Neural cell (in vitro differentiated cells): ENCODE results near the gene BSCL2. TPM values are rescaled to one million over a fixed set of nuclear protein-coding genes. Genes with fewer than 3 reads are reported as not detected.

Source experiments
- H2AFZ ChIP-seq: fragments of 200-600, 300-800 bp; sonication (generic), shearing (Covaris generic); 2 replicates; pipeline ENCODE4 v1.6.0; 2014; ENCODE audit warnings: low read depth, mild to moderate bottlenecking, antibody characterized with exemption, low read length, moderate library complexity
- H3F3A ChIP-seq: fragments of 200-600 bp; shearing (Covaris generic); 2 replicates; pipeline ENCODE4 v1.6.1; 2016; ENCODE audit warnings: mild to moderate bottlenecking, moderate library complexity, mixed read lengths, antibody characterized with exemption, low read length; ENCODE audit not compliant: insufficient read depth, poor library complexity, severe bottlenecking
- H3K27ac ChIP-seq: fragments of 200-600, 300-800 bp; sonication (generic), shearing (Covaris generic); 2 replicates; pipeline ENCODE4 v1.5.1; 2014; ENCODE audit warnings: mild to moderate bottlenecking, low read length, moderate library complexity
- H3K27me3 ChIP-seq: fragments of 300-800, 200-600 bp; sonication (generic), shearing (Covaris generic); 2 replicates; pipeline ENCODE4 v1.6.0; 2014; ENCODE audit warnings: mild to moderate bottlenecking, low read depth, low read length, moderate library complexity; ENCODE audit not compliant: insufficient read depth
- H3K36me3 ChIP-seq: fragments of 300-800, 200-600 bp; sonication (generic), shearing (Covaris generic); 2 replicates; pipeline ENCODE4 v1.5.1; 2014; ENCODE audit warnings: mild to moderate bottlenecking, antibody characterized with exemption, low read length, moderate library complexity; ENCODE audit not compliant: insufficient read depth
- H3K4me2 ChIP-seq: fragments of 300-800, 200-600 bp; sonication (generic), shearing (Covaris generic); 2 replicates; pipeline ENCODE4 v1.6.0; 2014; ENCODE audit warnings: mild to moderate bottlenecking, low read length
- H3K4me3 ChIP-seq: fragments of 300-800, 200-600 bp; sonication (generic), shearing (Covaris generic); 2 replicates; pipeline ENCODE4 v1.5.1; 2014; ENCODE audit warnings: mild to moderate bottlenecking, low read length, moderate library complexity
- H3K79me2 ChIP-seq: fragments of 200-600 bp; shearing (Covaris generic); replicated peaks from 2 replicates; pipeline ENCODE4 v1.6.0; 2014; ENCODE audit warnings: mild to moderate bottlenecking, low read length, moderate library complexity; ENCODE audit not compliant: insufficient read depth
- H3K9ac ChIP-seq: fragments of 300-800, 200-600 bp; sonication (generic), shearing (Covaris generic); 2 replicates; pipeline ENCODE4 v1.6.1; 2016; ENCODE audit warnings: mild to moderate bottlenecking, low read length, mixed read lengths
- H3K9me2 ChIP-seq: fragments of 200-600 bp; shearing (Covaris generic); 2 replicates; pipeline ENCODE4 v1.6.1; 2016; ENCODE audit warnings: mild to moderate bottlenecking, low read length, mixed read lengths; ENCODE audit not compliant: insufficient read depth
- H3K9me3 ChIP-seq: fragments of 200-600, 300-800 bp; sonication (generic), shearing (Covaris generic); 2 replicates; pipeline ENCODE4 v1.6.1; 2016; ENCODE audit warnings: mild to moderate bottlenecking, mixed run types, low read length, moderate library complexity, mixed read lengths
- H4K20me1 ChIP-seq: fragments of 200-600 bp; shearing (Covaris generic); 2 replicates; pipeline ENCODE4 v1.6.1; 2016; ENCODE audit warnings: mild to moderate bottlenecking, mixed run types; ENCODE audit not compliant: insufficient read depth
- CTCF ChIP-seq: fragments of 450-650 bp; IDR thresholded peaks from 2 replicates; pipeline ENCODE4 v1.5.1; 2014; ENCODE audit warnings: antibody characterized with exemption, mild to moderate bottlenecking, moderate library complexity; ENCODE audit not compliant: poor library complexity, severe bottlenecking
- EP300 ChIP-seq: fragments of 450-650 bp; conservative IDR thresholded peaks from 2 replicates; pipeline ENCODE4 v1.6.1; 2014; ENCODE audit warnings: antibody characterized with exemption, mild to moderate bottlenecking, moderate library complexity; ENCODE audit not compliant: poor library complexity, severe bottlenecking
- EZH2 ChIP-seq: fragments of 200-600, 300-800 bp; shearing (Covaris generic), sonication (generic); IDR thresholded peaks from 2 replicates; pipeline ENCODE4 v1.6.1; 2014; ENCODE audit warnings: antibody characterized with exemption, low read length, borderline replicate concordance, mild to moderate bottlenecking; ENCODE audit not compliant: insufficient read depth, poor library complexity, severe bottlenecking
- MXI1 ChIP-seq: fragments of 450-650 bp; conservative IDR thresholded peaks from 2 replicates; pipeline ENCODE4 v1.6.1; 2014; ENCODE audit warnings: antibody characterized with exemption, mild to moderate bottlenecking; ENCODE audit not compliant: poor library complexity, severe bottlenecking
- POLR2AphosphoS5 ChIP-seq: IDR thresholded peaks from 2 replicates; pipeline ENCODE4 v1.6.1; 2012
- RAD21 ChIP-seq: fragments of 450-650 bp; conservative IDR thresholded peaks from 2 replicates; pipeline ENCODE4 v1.6.1; 2014; ENCODE audit warnings: antibody characterized with exemption, mild to moderate bottlenecking, moderate library complexity
- REST ChIP-seq: IDR thresholded peaks from 2 replicates; pipeline ENCODE4 v1.6.1; 2012; ENCODE audit warnings: borderline replicate concordance
- SMC3 ChIP-seq: fragments of 450-650 bp; conservative IDR thresholded peaks from 2 replicates; pipeline ENCODE4 v1.6.1; 2014; ENCODE audit warnings: antibody characterized with exemption, mild to moderate bottlenecking, moderate library complexity; ENCODE audit not compliant: poor library complexity
- TAF1 ChIP-seq: IDR thresholded peaks from 2 replicates; pipeline ENCODE4 v1.6.1; 2012; ENCODE audit warnings: low read depth
- polyA plus RNA-seq: library from polyadenylated mRNA; depleted of rRNA; stranded (reverse); fragments of >200 nt; gene quantifications from 2 replicates; pipeline ENCODE4 v1.2.3, GENCODE V29; 2014

Gene BSCL2
- polyA plus RNA-seq, 1 donor from 2014 or later: 304 TPM

GRCh38 chr11:62727165-62727871, 20.1 kb upstream of the BSCL2 start, which contains the start of gene HNRNPUL2:
TSS of gene HNRNPUL2 (minus strand) at chr11:62727457. CDS start at chr11:62727156, 301 bp downstream.
- Histone ChIP-seq H3K79me2 (peaks cover 53% of the 10 kb centered on the region), H3K4me2 (peak within 1 kb of the TSS; percentile 99), H3K36me3 (peaks cover 7% of the 10 kb centered on the region), H3K9ac (peak within 1 kb of the TSS; percentile 75), H3K4me3 (peak within 1 kb of the TSS; percentile 83), H3K9me3 (no peaks in the 10 kb centered on the region), H3K9me2 (no peaks in the 10 kb centered on the region), H2AFZ (peak within 1 kb of the TSS; percentile 81), H4K20me1 (peaks cover 3% of the 10 kb centered on the region), H3K27me3 (no peaks in the 10 kb centered on the region), H3F3A (peaks cover 5% of the 10 kb centered on the region), H3K27ac (peak within 1 kb of the TSS; percentile 93)
- peak; percentile 48 for TF ChIP-seq SMC3
- TF ChIP-seq TAF1: peak; percentile 85
- TF ChIP-seq EZH2: no peak
- peak; percentile 71 for TF ChIP-seq EP300
- TF ChIP-seq POLR2AphosphoS5: peak; percentile 98
- TF ChIP-seq REST: peak; percentile 18
- peak; percentile 93 for TF ChIP-seq MXI1
- peak; percentile 54 for TF ChIP-seq CTCF
- TF ChIP-seq RAD21: peak; percentile 37

- H3K27me3 ChIP-seq: no peaks in the 10 kb centered on the region
- H3K36me3 ChIP-seq: peaks cover 12% of the 10 kb centered on the region
- peak overlapping the region; percentile 83 for H3K4me3 ChIP-seq
- no peak overlapping the region for H3K4me2 ChIP-seq
- peak overlapping the region; percentile 93 for H3K27ac ChIP-seq
- no peaks in the 10 kb centered on the region for H3K9me2 ChIP-seq
- H2AFZ ChIP-seq: no peak overlapping the region
- H3K9ac ChIP-seq: peak overlapping the region; percentile 75
- peaks cover 58% of the 10 kb centered on the region for H3K79me2 ChIP-seq
- H3K9me3 ChIP-seq: no peaks in the 10 kb centered on the region
- peaks cover 5% of the 10 kb centered on the region for H3F3A ChIP-seq
- no peak for TF ChIP-seq POLR2AphosphoS5
- TF ChIP-seq EZH2: no peak
- no peak for TF ChIP-seq EP300
- no peak for TF ChIP-seq MXI1
- no peak for TF ChIP-seq RAD21
- no peak for TF ChIP-seq TAF1
- TF ChIP-seq SMC3: no peak
- TF ChIP-seq REST: no peak
- TF ChIP-seq CTCF: no peak
- peaks cover 3% of the 10 kb centered on the region for H4K20me1 ChIP-seq
Observed at GRCh38 chr11:62726915-62727164, 19.6 kb upstream of the BSCL2 start.
